ENCODE data around the gene CCL13. TPM values are rescaled to one million over a fixed set of nuclear protein-coding genes. Genes with fewer than 3 reads are reported as not detected.

Gene CCL13
- total and polyA plus RNA-seq, 4 donors = 0.12 to 0.84 TPM; not detected in 2

DNA sequence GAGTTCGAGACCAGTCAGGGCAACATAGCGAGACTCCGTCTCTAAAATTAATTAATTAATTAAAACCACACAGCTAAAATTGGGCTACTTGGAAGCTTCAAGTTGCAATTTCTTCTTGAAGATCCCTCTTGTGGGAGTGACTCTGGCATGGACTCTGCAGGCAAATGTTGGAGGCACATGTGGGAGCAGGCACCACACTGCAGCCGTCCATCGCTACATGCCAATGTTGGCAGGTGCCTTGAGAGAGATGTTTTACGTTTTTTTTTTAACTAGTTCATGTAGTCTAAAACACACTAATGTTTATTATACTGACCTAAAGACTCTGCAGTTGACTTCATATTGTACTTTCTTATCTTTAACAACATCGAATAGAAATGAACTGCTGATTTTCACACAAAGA lies 45.0 kb upstream of the CCL13 start:
- Histone ChIP-seq H3K9me3 (ENCODE audit: control insufficient read depth in 4 of 4, low read length in 3 of 4) (no peaks in the 10 kb centered on the region), H3K27ac (ENCODE audit: low read depth in 1 of 2, low read length in 2 of 2) (no peak overlapping the region), H3K27me3 (ENCODE audit: control insufficient read depth in 4 of 4, insufficient read depth in 4 of 4, low read length in 3 of 4) (peaks cover 0 to 7% (median 1%) of the 10 kb centered on the region in 4 donors), H3K4me1 (ENCODE audit: control insufficient read depth in 4 of 4, insufficient read depth in 4 of 4, low read length in 3 of 4) (no peaks in the 10 kb centered on the region), H3K9ac (ENCODE audit: low read depth in 1 of 2, low read length in 2 of 2) (no peak overlapping the region), H3K36me3 (ENCODE audit: control insufficient read depth in 4 of 4, insufficient read depth in 3 of 4, low read depth in 1 of 4, low read length in 3 of 4) (no peaks in the 10 kb centered on the region), H3K4me3 (ENCODE audit: low read depth in 1 of 3, low read length in 3 of 3) (no peak overlapping the region)
- WGBS = 83% methylated on average over 7 of the region's 7 CpGs
- no peak for DNase-seq (ENCODE audit: low spot score)
- no peak for TF ChIP-seq YY1 (IDR thresholded peaks at IDR 0.05)
- TF ChIP-seq RAD21 (IDR thresholded peaks at IDR 0.05) = no peak
- TF ChIP-seq, protein P1, sequence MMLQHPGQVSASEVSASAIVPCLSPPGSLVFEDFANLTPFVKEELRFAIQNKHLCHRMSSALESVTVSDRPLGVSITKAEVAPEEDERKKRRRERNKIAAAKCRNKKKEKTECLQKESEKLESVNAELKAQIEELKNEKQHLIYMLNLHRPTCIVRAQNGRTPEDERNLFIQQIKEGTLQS (IDR thresholded peaks at IDR 0.05) = no peak
- TF ChIP-seq, protein P2, sequence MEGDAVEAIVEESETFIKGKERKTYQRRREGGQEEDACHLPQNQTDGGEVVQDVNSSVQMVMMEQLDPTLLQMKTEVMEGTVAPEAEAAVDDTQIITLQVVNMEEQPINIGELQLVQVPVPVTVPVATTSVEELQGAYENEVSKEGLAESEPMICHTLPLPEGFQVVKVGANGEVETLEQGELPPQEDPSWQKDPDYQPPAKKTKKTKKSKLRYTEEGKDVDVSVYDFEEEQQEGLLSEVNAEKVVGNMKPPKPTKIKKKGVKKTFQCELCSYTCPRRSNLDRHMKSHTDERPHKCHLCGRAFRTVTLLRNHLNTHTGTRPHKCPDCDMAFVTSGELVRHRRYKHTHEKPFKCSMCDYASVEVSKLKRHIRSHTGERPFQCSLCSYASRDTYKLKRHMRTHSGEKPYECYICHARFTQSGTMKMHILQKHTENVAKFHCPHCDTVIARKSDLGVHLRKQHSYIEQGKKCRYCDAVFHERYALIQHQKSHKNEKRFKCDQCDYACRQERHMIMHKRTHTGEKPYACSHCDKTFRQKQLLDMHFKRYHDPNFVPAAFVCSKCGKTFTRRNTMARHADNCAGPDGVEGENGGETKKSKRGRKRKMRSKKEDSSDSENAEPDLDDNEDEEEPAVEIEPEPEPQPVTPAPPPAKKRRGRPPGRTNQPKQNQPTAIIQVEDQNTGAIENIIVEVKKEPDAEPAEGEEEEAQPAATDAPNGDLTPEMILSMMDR (IDR thresholded peaks at IDR 0.05; ENCODE audit: low read depth, low read length, missing input control) = no peak
- TF ChIP-seq HNF4A (conservative IDR thresholded peaks at IDR 0.05) = no peak
- no peak for TF ChIP-seq NR2F2 (IDR thresholded peaks at IDR 0.05)
- TF ChIP-seq, protein P3, sequence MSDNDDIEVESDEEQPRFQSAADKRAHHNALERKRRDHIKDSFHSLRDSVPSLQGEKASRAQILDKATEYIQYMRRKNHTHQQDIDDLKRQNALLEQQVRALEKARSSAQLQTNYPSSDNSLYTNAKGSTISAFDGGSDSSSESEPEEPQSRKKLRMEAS (IDR thresholded peaks at IDR 0.05) = no peak
- TF ChIP-seq SP1 (IDR thresholded peaks at IDR 0.05) = no peak
- TF ChIP-seq TAF1 (conservative IDR thresholded peaks at IDR 0.05) = no peak
- no peak for TF ChIP-seq EGR1 (IDR thresholded peaks at IDR 0.05; ENCODE audit: low read depth in 2 of 2)

DNA sequence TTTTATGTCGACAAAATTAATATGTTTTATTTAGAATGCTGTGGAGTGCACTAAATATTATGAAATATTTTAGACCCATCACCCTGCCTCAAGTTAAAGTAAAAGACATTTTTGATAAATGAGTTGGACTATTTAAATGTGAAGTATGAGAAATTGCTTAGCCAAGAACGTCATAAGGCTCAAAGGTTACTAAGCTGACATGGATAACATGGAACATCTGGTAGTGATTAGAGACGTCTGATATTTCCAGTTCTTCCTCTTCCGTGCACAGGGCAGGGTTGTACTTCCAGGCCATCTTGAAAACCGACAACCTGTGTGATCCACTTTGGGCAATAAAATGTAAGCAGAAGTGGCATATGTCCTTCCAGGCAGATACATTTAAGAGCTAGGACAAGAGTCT lies 44.2 kb upstream of the CCL13 start:
- 58% methylated on average over 5 of the region's 5 CpGs for WGBS
- peaks cover 0 to 7% (median 1%) of the 10 kb centered on the region in 4 donors for H3K27me3 ChIP-seq (ENCODE audit: control insufficient read depth in 4 of 4, insufficient read depth in 4 of 4, low read length in 3 of 4)
- H3K27ac ChIP-seq (ENCODE audit: low read depth in 1 of 2, low read length in 2 of 2) = peak overlapping the region in 1 of 2 donors; percentile 31
- no peaks in the 10 kb centered on the region for H3K4me1 ChIP-seq (ENCODE audit: control insufficient read depth in 4 of 4, insufficient read depth in 4 of 4, low read length in 3 of 4)
- DNase-seq (ENCODE audit: low spot score) = no peak
- H3K4me3 ChIP-seq (ENCODE audit: low read depth in 1 of 3, low read length in 3 of 3) = no peak overlapping the region
- H3K36me3 ChIP-seq (ENCODE audit: control insufficient read depth in 4 of 4, insufficient read depth in 3 of 4, low read depth in 1 of 4, low read length in 3 of 4) = no peaks in the 10 kb centered on the region
- H3K9me3 ChIP-seq (ENCODE audit: control insufficient read depth in 4 of 4, low read length in 3 of 4) = no peaks in the 10 kb centered on the region
- H3K9ac ChIP-seq (ENCODE audit: low read depth in 1 of 2, low read length in 2 of 2) = no peak overlapping the region
- TF ChIP-seq, protein P4, sequence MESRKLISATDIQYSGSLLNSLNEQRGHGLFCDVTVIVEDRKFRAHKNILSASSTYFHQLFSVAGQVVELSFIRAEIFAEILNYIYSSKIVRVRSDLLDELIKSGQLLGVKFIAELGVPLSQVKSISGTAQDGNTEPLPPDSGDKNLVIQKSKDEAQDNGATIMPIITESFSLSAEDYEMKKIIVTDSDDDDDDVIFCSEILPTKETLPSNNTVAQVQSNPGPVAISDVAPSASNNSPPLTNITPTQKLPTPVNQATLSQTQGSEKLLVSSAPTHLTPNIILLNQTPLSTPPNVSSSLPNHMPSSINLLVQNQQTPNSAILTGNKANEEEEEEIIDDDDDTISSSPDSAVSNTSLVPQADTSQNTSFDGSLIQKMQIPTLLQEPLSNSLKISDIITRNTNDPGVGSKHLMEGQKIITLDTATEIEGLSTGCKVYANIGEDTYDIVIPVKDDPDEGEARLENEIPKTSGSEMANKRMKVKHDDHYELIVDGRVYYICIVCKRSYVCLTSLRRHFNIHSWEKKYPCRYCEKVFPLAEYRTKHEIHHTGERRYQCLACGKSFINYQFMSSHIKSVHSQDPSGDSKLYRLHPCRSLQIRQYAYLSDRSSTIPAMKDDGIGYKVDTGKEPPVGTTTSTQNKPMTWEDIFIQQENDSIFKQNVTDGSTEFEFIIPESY (IDR thresholded peaks at IDR 0.05) = no peak
- peak; percentile 91 for TF ChIP-seq NR2F2 (IDR thresholded peaks at IDR 0.05)

DNA sequence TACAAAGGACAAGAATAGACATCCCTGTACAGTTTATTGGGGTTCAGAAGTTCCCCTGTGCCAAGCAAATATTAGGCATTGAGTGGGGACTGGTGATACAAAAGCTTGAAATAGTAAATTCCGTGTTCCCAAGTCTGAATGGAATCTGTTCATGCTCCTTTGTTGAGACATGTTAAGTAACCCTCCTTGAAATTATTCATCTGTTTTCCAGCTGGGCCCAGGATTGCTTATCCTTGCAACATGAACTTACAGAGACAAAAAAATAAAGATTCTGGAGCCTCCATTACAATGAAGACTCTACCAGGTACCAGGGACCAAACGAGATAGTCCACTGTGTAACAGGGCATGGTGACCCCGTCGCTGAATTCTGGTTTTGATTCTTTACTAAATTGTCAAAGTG lies 43.1 kb upstream of the CCL13 start:
- Histone ChIP-seq H3K9me3 (ENCODE audit: control insufficient read depth in 4 of 4, low read length in 3 of 4) (no peaks in the 10 kb centered on the region), H3K9ac (ENCODE audit: low read depth in 1 of 2, low read length in 2 of 2) (no peak overlapping the region), H3K27me3 (ENCODE audit: control insufficient read depth in 4 of 4, insufficient read depth in 4 of 4, low read length in 3 of 4) (peaks cover 0 to 7% (median 1%) of the 10 kb centered on the region in 4 donors), H3K36me3 (ENCODE audit: control insufficient read depth in 4 of 4, insufficient read depth in 3 of 4, low read depth in 1 of 4, low read length in 3 of 4) (no peaks in the 10 kb centered on the region), H3K4me3 (ENCODE audit: low read depth in 1 of 3, low read length in 3 of 3) (no peak overlapping the region), H3K27ac (ENCODE audit: low read depth in 1 of 2, low read length in 2 of 2) (no peak overlapping the region), H3K4me1 (ENCODE audit: control insufficient read depth in 4 of 4, insufficient read depth in 4 of 4, low read length in 3 of 4) (no peaks in the 10 kb centered on the region)
- TF ChIP-seq NR2F2 (IDR thresholded peaks at IDR 0.05) (no peak), GABPA (IDR thresholded peaks at IDR 0.05 in 1 of 2, conservative IDR thresholded peaks at IDR 0.05 in 1 of 2) (no peak), SP1 (IDR thresholded peaks at IDR 0.05) (no peak), RAD21 (IDR thresholded peaks at IDR 0.05) (no peak), HNF4G (IDR thresholded peaks at IDR 0.05) (no peak), EGR1 (IDR thresholded peaks at IDR 0.05; ENCODE audit: low read depth in 2 of 2) (no peak), YY1 (IDR thresholded peaks at IDR 0.05) (no peak)
- TF ChIP-seq, protein P4 (IDR thresholded peaks at IDR 0.05) = no peak
- TF ChIP-seq, protein P3 (IDR thresholded peaks at IDR 0.05) = no peak
- TF ChIP-seq, protein P1 (IDR thresholded peaks at IDR 0.05) = no peak
- TF ChIP-seq, protein P5, sequence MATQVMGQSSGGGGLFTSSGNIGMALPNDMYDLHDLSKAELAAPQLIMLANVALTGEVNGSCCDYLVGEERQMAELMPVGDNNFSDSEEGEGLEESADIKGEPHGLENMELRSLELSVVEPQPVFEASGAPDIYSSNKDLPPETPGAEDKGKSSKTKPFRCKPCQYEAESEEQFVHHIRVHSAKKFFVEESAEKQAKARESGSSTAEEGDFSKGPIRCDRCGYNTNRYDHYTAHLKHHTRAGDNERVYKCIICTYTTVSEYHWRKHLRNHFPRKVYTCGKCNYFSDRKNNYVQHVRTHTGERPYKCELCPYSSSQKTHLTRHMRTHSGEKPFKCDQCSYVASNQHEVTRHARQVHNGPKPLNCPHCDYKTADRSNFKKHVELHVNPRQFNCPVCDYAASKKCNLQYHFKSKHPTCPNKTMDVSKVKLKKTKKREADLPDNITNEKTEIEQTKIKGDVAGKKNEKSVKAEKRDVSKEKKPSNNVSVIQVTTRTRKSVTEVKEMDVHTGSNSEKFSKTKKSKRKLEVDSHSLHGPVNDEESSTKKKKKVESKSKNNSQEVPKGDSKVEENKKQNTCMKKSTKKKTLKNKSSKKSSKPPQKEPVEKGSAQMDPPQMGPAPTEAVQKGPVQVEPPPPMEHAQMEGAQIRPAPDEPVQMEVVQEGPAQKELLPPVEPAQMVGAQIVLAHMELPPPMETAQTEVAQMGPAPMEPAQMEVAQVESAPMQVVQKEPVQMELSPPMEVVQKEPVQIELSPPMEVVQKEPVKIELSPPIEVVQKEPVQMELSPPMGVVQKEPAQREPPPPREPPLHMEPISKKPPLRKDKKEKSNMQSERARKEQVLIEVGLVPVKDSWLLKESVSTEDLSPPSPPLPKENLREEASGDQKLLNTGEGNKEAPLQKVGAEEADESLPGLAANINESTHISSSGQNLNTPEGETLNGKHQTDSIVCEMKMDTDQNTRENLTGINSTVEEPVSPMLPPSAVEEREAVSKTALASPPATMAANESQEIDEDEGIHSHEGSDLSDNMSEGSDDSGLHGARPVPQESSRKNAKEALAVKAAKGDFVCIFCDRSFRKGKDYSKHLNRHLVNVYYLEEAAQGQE (IDR thresholded peaks at IDR 0.05) = no peak
- 85% methylated on average over 4 of the region's 4 CpGs for WGBS
- DNase-seq (ENCODE audit: low spot score) = no peak
